Urothelium cell line (cell line): Measurements from ENCODE around the gene GIPC2.
"Not testable (repeated sequence)": the region's sequence is repeated elsewhere in the genome, so short reads cannot be mapped to it uniquely, and the experiment has no call there.

Source experiments
- DNase-seq: peaks from one replicate; pipeline ENCODE4 v3.0.0; 2011; ENCODE audit warnings: low spot score, mixed read lengths
- FAIRE-seq: peaks from 2 replicates; lab custom pipeline; 2011; peaks lifted over from hg19 to GRCh38; lab: Jason Lieb, UNC

Gene GIPC2

DNA sequence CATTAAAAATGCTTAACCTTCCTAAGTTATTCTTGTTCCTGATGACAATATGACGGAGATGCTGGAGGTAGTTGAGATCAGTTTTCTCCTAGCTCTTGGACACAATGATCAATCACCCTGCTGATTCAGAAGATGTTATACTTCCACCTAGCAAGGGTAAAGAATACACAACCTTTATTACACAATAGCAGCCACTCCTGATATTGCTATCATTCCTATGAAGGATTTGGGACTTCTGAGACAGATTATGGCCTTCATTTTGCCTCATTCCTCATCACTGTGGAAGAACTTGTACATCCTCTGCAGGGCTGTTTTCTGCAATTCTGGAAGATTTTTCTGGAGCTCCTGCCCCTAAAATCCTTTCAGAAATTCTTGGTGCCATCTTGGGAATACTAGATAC lies 47.8 kb downstream of the GIPC2 start:
- FAIRE-seq (no peak), DNase-seq (no peak)

DNA sequence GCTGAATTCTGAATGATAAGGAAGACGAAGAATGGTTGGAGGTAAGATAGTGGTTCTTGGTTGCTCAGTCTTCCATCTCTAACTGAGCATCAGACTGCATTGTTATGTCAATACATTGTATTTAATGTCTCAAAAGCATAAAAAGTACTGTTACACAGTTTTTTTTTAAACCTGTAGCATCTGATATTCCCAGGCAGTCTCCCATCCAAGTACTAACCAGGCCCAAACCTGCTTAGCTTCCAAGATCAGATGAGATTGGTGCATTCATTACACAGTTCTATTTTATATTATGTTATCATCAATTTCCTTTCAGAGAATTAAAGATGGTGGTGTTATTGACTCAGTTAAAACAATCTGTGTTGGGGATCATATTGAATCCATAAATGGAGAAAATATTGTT lies 48.9 kb downstream of the GIPC2 start:
- DNase-seq (no peak), FAIRE-seq (no peak)

DNA sequence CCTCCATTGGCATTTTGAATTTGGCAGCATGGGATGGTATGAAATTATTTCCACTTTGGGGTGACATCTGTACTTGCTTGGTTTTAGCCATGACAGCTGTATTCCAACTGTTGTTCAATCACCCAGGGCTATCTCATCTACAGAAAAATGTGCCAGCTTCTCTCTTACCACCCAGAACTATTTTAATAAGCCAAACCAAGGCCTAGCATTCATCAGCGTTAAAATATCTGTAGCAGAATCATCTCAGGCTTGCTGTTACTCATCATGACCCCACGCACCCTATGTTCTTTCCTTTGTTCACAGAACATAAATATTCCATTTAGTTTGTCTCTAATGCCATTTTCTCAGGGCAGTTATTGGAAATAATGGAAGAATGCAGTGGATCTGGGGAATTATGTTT lies 49.8 kb downstream of the GIPC2 start:
- DNase-seq (no peak), FAIRE-seq (no peak)

DNA sequence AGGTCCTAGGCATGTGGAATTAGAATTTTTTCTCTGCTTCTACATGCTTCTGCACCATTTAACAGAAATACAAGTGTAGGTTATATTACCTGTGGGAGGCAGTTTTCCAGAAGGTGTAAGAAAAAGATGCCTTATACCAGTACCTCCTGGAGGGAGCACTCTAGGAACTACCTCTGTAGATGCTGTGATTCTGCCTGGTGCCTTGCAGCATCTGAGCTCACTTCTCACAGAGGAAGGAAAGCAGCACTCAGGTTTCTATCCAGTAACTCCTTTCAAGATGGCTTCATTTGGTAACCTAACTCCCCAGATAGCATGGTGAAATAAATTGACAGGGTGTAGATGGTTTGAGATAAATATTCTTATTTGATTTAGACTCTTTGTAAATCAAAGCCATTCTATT lies 50.3 kb downstream of the GIPC2 start:
- no peak for FAIRE-seq
- DNase-seq, result no peak

DNA sequence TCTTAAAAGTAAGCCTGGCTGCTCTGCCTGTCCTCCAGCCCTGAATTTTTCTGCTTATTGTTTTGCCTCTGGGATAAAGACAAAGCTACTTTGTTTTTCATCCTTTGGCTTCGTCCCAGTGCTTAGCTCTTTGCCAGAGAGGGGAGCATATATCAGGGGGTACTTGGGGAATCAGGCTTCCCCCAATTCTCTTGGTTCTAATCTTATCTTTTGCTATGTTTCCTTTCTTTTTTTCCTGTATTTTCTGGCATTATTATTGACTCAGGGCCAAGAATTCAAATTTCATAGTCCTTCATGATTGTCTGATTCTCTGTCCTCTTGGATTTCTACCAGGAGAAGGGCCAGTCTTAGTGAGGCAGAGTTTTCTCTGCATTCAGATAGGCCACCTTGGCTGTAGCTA lies 51.2 kb downstream of the GIPC2 start:
- DNase-seq, result no peak
- no peak for FAIRE-seq

DNA sequence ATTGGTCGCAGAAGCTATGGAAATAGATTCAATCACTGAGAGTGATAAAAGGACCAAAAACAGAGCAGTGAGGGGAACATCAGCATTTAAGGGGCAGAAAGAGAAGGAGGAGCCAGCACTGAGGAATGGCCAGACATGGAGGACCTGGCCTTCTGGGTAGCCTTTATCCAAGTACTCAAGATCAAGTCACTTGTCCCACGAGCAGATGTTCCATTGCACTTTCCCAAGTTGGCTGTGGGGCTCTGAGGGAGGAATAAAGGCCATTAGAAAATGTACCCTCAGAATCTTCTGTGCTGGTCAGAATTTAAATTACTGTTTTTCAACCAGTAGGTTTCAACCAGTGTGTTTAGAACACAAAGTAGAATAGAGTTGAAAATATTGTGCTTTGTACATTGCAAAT lies 55.3 kb downstream of the GIPC2 start:
- DNase-seq (no peak), FAIRE-seq (no peak)

DNA sequence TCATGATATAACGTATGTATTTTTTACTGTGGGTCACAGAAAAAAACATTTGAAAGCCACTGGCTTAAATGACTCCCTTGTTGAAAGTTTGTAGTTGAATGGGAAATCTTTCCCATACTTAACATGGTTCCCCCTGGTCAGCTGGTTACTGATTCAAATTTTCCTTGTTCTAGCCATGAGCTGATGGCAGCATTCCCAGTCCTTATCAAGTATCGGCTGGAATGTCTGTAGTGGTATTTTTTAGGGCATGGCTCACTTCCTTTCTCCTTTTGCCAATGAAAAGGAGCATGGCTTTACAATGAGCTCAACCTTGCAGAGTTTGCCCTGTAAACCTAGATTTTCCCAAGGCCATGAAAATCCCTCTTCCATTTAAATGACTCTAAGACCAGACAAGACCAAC lies 55.7 kb downstream of the GIPC2 start:
- FAIRE-seq, result no peak

DNA sequence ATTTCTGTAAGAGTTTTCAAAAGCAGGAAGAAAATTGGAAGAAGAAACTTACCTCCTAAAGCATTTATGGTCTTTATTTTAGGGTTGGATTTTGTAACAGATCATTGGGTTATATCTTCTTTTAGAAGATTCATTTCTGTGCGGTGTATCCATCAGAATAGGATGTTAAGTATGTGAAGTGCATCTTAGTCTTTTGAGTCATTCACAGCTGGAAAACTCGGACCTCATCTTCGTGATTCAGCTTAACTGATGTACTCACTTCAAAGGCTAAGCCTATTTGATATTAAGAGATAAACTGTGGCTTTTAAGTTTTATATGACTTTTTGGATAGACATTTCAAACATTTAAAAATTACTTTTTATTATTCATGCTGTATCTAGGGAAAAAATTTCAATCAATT lies 56.3 kb downstream of the GIPC2 start:
- no peak for FAIRE-seq
- DNase-seq, result no peak

More for the DNA sequence above, 55.7 kb downstream of the GIPC2 start:
- DNase-seq, result peak; percentile 69

DNA sequence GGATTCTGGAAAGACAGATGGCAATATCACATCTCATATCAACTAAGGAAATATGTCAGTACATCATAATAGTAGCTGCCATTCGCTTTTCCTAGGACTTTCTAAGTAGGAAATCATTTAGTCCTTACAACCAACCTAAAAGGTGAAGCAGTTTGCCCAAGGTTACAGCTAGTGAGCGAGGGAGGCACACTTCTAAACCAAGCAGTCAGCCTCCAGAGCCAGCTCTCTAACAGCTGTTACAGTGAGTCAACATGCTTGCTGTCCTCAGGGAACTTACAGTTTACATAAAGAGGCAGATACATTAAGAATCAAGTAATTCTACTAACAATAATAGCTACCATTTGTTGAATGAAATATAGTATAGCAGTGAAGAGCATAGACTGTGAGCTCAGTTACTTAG lies 57.1 kb downstream of the GIPC2 start:
- FAIRE-seq, result no peak
- no peak for DNase-seq

DNA sequence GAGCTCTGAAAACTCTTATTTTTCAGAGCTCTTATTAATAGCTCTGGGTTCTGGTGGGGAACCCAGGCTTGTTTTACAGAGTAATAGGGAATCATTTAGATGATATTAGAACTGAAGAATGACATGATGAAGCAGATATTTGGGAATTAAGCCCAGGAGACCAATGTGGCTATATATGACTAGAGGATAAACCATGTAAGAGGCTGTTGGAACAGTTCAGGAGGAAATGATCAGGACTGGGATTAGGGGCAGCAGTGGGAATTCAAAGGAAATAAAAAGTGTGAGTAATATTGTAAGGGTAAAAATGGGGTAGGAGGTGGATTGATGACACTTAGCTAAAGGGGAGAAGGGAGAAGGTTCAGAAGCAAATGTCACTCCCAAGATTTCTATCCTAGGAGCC lies 58.6 kb downstream of the GIPC2 start:
- FAIRE-seq, result no peak
- DNase-seq, result no peak

DNA sequence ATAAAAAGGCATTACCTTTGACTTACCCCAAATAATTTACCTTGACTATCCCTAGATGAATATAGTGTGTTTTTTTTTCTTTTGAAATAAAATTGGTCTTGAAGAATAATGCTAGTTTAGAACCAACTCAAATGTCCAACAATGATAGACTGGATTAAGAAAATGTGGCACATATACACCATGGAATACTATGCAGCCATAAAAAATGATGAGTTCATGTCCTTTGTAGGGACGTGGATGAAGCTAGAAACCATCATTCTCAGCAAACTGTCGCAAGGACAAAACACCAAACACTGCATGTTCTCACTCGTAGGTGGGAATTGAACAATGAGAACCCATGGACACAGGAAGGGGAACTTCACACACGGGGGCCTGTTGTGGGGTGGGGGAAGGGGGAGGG lies 63.9 kb downstream of the GIPC2 start:
- not testable (repeated sequence) for FAIRE-seq, DNase-seq

DNA sequence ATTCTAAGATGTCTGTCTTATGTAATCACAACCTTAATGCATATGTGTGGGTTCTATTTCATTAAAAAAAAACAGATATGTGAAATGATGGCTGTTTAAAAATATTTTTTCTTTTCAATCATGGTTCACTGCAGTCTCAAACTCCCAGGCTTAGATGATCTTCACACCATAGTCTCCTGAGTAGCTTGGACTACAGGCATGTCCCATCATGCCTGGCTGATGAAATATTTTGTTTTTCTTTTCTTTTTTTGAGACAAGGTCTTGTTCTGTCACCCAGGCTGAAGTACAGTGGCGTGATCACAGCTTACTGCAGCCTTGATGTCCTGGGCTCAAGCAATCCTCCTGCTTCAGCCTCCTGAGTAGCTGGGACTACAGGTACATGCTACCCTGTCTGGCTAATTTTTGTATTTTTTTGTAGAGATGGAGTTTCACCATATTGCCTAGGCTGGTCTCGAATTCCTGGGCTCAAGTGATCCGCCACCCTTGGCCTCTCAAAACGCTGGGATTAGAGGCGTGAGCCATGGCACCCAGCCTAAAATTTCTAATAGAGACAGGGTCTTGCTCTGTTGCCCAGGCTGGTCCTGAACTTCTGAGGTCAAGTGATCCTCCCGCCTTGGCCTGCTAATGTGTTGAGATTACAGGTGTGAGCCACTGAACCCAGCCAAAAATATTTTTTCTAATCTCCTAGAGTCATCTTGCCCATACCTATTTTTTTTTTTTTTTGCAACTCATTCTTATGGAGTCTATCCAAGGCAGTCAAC lies 67.6 kb downstream of the GIPC2 start:
- no peak for FAIRE-seq
- DNase-seq, result no peak

DNA sequence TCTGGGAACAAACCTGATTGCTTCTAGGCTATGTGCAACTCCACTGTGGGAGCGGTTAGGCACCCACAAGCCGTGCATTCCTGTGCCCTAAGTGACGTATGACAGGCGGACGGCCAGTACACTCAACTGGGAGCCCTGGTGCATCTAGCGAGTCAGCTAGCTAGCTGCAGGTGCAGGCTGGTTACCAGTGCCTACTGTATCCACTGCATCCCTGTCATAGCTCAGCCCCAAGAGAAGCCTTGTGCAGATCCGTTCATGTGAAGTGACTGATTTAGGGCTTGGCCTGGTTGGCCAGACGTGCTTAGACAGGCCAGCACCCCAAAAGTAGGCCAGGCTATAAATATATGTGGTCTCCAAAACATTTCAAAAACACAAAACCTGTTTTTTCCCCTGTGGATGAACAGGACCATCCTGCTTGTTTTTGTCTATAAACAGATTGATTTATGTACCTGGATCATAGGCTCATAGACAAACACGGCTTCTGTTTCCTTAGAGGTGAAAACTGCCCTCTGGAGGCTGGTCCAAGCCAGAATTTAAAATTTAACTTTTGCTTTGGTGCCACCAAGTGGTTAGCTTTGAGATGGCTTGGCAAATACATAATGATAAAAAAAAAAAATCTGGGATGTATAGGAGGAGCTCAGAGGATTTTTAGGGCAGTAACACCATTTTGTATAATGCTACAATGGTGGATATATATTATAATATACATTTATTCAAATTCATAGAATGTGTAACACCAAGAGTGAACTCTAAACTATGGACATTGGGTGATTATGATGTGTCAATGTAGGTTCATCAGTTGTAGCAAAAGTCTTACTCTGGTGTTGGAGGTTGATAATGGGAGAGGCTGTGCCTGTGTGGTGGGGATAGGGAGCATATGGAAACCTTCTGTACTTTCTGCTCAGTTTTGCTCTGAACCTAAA lies 68.5 kb downstream of the GIPC2 start:
- FAIRE-seq (no peak), DNase-seq (peak; percentile 60)

DNA sequence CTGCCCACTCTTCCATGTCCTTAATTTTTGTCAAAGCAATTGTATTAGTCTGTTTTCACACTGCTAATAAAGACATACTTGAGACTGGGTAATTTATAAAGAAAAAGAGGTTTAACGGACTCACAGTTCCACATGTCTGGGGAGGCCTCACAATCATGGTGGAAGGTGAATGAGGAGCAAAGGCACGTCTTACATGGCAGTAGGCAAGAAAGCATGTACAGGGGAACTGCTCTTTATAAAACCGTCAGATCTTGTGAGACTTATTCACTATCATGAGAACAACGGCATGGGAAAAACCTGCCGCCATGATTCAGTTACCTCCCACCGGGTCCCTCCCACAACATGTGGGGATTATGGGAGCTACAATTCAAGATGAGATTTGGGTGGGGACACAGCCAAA lies 74.7 kb downstream of the GIPC2 start:
- DNase-seq, FAIRE-seq: not testable (repeated sequence)

DNA sequence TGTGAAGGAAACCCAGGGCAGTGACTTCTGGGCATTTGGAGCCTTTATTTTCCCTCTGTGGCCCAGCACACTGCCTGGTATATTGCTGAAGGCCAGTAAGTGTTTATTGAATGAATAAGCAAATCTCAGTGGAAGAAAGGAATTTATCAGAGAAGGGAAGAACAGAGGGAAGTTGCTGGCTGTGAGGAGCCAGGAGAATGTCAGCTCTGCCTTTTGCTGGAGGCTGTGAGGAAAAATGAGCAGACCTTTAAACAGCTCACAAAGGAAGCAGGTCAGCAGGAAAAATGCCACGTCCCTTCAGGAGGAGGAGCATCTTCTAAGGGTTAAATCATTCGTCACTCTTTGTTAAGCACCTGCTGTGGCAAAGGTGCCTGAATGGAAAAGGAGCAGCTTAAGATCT lies 75.9 kb downstream of the GIPC2 start:
- DNase-seq, result no peak
- FAIRE-seq, result no peak

DNA sequence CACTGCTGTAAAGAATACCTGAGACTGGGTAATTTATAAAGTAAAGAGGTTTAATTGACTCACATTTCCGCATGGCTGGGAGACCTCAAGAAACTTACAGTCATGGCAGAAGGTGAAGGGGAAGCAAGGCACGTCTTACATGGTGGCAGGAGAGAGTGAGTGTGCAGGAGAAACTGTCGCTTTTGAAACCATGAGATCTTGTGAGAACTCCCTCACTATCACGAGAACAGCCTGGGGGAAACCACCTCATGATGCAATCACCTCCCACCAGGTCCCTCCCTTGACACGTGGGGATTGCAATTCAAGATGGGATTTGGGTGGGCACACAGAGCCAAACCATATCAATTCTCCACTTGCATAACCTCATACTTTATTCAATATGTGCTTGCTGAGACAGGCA lies 76.6 kb downstream of the GIPC2 start:
- no peak for FAIRE-seq
- DNase-seq, result no peak

DNA sequence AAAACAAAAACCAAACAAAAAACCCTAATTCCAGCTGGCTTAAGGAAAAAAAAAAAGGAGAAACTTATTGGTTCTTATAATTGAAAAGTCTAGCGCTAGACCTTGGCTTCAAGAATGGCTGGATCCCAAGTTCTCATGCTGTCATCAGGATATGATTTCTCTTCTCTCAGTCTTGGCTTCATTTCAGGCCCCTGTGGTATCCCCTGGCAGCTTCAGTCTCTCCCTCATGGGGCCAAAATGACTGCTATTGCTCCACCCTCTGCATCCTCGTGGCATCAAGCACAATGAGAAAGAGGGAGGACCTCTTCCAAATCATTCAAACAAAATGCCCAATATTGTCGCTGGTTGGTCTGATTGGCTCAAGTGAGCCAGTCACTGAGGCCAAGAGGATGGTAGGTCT lies 80.7 kb downstream of the GIPC2 start:
- FAIRE-seq (no peak), DNase-seq (no peak)

DNA sequence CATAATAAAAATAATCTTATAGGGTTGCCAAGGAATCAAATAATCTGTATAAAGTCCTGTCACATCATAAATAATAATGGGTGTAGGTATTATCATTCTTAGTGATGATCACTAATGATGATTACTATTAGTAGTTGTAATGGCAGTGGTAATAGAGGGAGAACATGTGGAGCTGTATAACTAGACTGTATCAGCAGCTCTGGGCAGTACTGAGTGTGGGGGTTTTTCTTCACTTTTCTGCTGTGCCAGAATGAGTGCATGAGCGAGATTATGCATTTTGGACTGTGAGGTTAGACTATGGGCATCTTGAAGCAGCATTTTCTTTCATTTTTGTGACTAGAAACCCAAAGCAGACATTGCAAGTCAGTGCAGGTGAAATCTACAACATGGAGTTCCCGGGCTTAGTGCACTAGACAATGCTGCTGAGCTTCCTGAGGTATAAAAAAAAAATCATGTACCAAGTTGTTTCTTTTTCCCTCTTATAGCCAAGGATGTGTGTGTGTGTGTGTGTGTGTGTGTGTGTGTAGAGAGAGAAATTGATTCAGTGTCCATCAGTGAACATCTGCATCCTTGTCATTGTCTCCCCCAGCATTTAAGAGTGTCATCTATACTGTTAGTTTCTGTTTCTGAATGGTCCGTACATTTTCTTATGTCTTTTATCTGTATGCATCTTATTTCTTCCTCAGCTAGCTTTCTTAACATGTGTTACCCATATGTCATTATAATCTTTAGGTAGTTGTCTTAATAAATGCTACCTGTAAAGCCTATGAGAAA lies 86.6 kb downstream of the GIPC2 start:
- no peak for DNase-seq
- no peak for FAIRE-seq

DNA sequence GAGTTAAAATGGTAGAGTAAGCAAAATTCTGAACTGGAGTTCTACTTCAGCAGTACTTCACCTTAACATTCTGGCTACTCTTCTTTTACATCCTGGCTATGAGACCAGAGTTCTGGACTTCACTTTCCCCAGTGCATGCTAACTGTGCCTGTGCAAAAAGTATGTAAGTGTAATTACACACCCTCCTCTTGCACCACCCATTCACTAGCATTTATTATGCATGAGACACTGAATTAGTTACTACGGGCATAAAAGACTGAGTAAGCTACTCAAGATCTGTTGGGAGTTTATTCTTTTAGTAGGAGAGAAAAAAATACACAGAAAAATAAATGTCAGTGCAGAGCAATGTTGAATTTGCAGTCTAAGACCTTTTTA lies 87.2 kb downstream of the GIPC2 start:
- FAIRE-seq, result no peak
- DNase-seq, result no peak

DNA sequence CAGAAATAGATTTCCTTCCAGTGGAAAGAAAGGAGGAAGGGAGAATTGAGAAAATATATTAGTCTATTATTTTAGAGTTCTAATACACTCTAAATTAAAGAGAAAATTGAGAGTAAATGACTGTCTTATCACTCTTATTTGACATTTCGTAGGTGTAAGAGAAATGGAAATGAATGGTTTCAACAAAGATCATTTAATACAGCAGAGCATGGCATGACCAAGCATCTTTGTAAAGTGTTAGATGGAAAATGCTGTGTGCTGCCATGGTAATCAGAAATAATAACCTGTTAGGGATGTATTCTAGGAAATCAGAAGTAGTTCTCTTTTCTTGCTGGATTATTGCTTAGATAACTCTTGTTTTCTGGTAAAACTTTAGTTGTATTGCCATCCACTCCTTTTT lies 90.9 kb downstream of the GIPC2 start:
- no peak for DNase-seq
- no peak for FAIRE-seq

DNA sequence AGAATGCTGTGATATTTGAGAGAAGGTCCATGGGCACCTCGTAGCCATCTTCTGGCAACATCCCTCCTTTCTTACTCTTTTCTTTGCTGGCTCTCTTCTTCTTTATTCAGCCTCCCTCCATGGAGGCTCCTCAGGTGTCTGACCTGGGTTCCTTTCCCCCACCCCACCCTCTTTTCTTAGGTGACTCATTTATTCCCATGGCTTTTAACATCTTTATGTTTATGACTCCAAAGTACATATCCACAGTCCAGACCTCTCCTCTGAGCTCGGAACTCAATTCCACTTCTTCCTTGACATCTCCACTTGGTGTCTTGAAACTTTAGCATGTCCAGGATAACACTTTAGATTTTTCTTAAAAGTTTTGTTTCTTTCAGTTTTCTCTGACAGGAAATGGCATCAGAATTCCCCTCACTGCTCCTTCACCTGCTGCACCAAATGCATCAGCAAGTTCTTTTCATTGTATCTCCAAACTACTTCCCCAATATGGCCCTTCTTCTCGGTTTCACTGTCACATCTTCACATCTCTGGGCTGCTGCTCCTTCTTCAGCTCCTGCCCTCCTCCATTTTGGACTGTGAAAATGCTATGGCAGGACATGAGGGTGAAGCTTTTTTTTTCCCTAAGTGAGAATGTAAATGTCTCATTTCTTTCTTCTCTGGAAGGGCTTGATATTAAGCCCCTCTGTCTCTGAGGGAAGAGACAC lies 95.9 kb downstream of the GIPC2 start:
- FAIRE-seq (no peak), DNase-seq (no peak)
